KMS-11 (cell line): ENCODE results near the gene IMMP2L.
"Not testable (repeated sequence)": the region's sequence is repeated elsewhere in the genome, so short reads cannot be mapped to it uniquely, and the experiment has no call there.

Experiments used
- H2AFZ ChIP-seq: fragments of 200-600 bp; sonication (generic); 2 replicates; pipeline ENCODE4 v1.6.1; 2016; ENCODE audit warnings: antibody characterized with exemption, mixed run types, low read depth
- H3K27ac ChIP-seq: fragments of 200-600 bp; sonication (generic); 2 replicates; pipeline ENCODE4 v1.6.1; 2016; ENCODE audit warnings: mild to moderate bottlenecking, mixed run types
- H3K27me3 ChIP-seq: fragments of 200-600 bp; sonication (generic); 2 replicates; pipeline ENCODE4 v1.6.1; 2017; ENCODE audit warnings: mild to moderate bottlenecking, low read depth, mixed run types, moderate library complexity; ENCODE audit not compliant: insufficient read depth
- H3K36me3 ChIP-seq: fragments of 200-600 bp; sonication (generic); 2 replicates; pipeline ENCODE4 v1.6.1; 2017; ENCODE audit warnings: mild to moderate bottlenecking, mixed run types; ENCODE audit not compliant: insufficient read depth
- H3K4me1 ChIP-seq: fragments of 200-600 bp; sonication (generic); 2 replicates; pipeline ENCODE4 v1.6.1; 2016; ENCODE audit warnings: mild to moderate bottlenecking, low read depth, mixed run types; ENCODE audit not compliant: poor library complexity, severe bottlenecking
- H3K4me2 ChIP-seq: fragments of 200-600 bp; sonication (generic); 2 replicates; pipeline ENCODE4 v1.7.0; 2016; ENCODE audit warnings: mild to moderate bottlenecking, mixed run types
- H3K4me3 ChIP-seq: fragments of 200-600 bp; sonication (generic); IDR thresholded peaks from 2 replicates; pipeline ENCODE4 v1.6.1; 2017; ENCODE audit warnings: low read depth, low read length, mixed read lengths; ENCODE audit not compliant: insufficient read depth
- H3K79me2 ChIP-seq: fragments of 200-600 bp; sonication (generic); 2 replicates; pipeline ENCODE4 v1.6.1; 2016; ENCODE audit warnings: low read depth, mixed run types; ENCODE audit not compliant: insufficient read depth
- H3K9ac ChIP-seq: fragments of 200-600 bp; sonication (generic); 2 replicates; pipeline ENCODE4 v1.6.1; 2016; ENCODE audit warnings: mild to moderate bottlenecking, mixed run types
- H4K20me1 ChIP-seq: fragments of 200-600 bp; sonication (generic); 2 replicates; pipeline ENCODE4 v1.6.1; 2016; ENCODE audit warnings: mild to moderate bottlenecking, mixed run types; ENCODE audit not compliant: insufficient read depth
- CTCF ChIP-seq: fragments of 200-600 bp; sonication (generic); conservative IDR thresholded peaks from 2 replicates; pipeline ENCODE4 v1.6.1; 2017; ENCODE audit warnings: low read depth, mild to moderate bottlenecking, antibody characterized with exemption, low read length, moderate library complexity, mixed read lengths

IMMP2L gene

GRCh38 chr7:111255576-111255975, 306.7 kb downstream of the IMMP2L start:
- H3K27ac ChIP-seq, result no peak overlapping the region
- no peak overlapping the region for H2AFZ ChIP-seq
- H3K79me2 ChIP-seq, result no peaks in the 10 kb centered on the region
- no peaks in the 10 kb centered on the region for H3K27me3 ChIP-seq
- H3K4me1 ChIP-seq, result no peaks in the 10 kb centered on the region
- no peak overlapping the region for H3K4me2 ChIP-seq
- no peaks in the 10 kb centered on the region for H4K20me1 ChIP-seq
- H3K36me3 ChIP-seq, result no peaks in the 10 kb centered on the region
- no peak overlapping the region for H3K9ac ChIP-seq
- no peak overlapping the region for H3K4me3 ChIP-seq
- TF ChIP-seq CTCF, result no peak

GRCh38 chr7:111251365-111251764, 310.9 kb downstream of the IMMP2L start:
- not testable (repeated sequence) for H3K27me3 ChIP-seq, H3K79me2 ChIP-seq, H3K36me3 ChIP-seq, H3K4me3 ChIP-seq, H3K27ac ChIP-seq, H4K20me1 ChIP-seq, H3K4me2 ChIP-seq, H3K9ac ChIP-seq, H3K4me1 ChIP-seq, H2AFZ ChIP-seq

- not testable (repeated sequence) for H3K79me2 ChIP-seq, H3K36me3 ChIP-seq, H2AFZ ChIP-seq, H4K20me1 ChIP-seq, H3K9ac ChIP-seq, H3K27me3 ChIP-seq, H3K4me1 ChIP-seq, H3K27ac ChIP-seq, H3K4me3 ChIP-seq, H3K4me2 ChIP-seq
These were observed 312.5 kb downstream of the IMMP2L start for GRCh38 chr7:111249807-111250206.

GRCh38 chr7:111242141-111242755, 320.0 kb downstream of the IMMP2L start:
- H3K4me1 ChIP-seq, result no peaks in the 10 kb centered on the region
- H3K4me2 ChIP-seq, result no peak overlapping the region
- H3K27me3 ChIP-seq, result no peaks in the 10 kb centered on the region
- no peak overlapping the region for H2AFZ ChIP-seq
- H3K79me2 ChIP-seq, result no peaks in the 10 kb centered on the region
- TF ChIP-seq CTCF, result no peak
- H3K9ac ChIP-seq, result no peak overlapping the region
- H4K20me1 ChIP-seq, result no peaks in the 10 kb centered on the region
- H3K36me3 ChIP-seq, result no peaks in the 10 kb centered on the region
- no peak overlapping the region for H3K4me3 ChIP-seq
- no peak overlapping the region for H3K27ac ChIP-seq

- no peak overlapping the region for H3K9ac ChIP-seq
- H2AFZ ChIP-seq, result no peak overlapping the region
- no peak overlapping the region for H3K4me2 ChIP-seq
- no peak overlapping the region for H3K4me3 ChIP-seq
- TF ChIP-seq CTCF, result no peak
- H3K4me1 ChIP-seq, result no peaks in the 10 kb centered on the region
- H3K79me2 ChIP-seq, result no peaks in the 10 kb centered on the region
- H3K36me3 ChIP-seq, result no peaks in the 10 kb centered on the region
- H4K20me1 ChIP-seq, result no peaks in the 10 kb centered on the region
- no peak overlapping the region for H3K27ac ChIP-seq
- H3K27me3 ChIP-seq, result no peaks in the 10 kb centered on the region
These were observed 321.9 kb downstream of the IMMP2L start for GRCh38 chr7:111240371-111240770.
